ENCODE data around the gene MYCBPAP.
A peak's percentile ranks its signal among the peaks of the same experiment; 100 is the strongest.

Gene MYCBPAP

DNA sequence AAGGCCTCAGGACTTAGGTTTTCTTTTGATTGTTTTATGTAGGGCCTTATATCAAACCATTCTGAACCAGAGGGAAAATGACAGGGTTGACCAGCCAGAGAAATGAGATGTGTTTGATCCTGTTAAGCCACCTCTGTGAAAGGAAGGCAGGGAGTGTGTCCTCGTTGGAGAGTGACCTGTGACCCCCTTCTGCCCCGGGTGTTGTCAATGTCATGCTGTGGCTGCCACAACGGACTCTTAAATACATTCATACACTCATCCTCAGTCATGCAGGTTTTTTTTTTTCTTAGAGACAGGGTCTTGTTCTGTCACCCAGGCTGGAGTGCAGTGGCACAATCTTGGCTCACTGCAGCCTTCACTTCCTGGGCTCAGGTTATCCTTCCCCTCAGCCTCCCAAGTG is 6.1 kb downstream of the MYCBPAP start:
- no peak for DNase-seq (ENCODE audit: low spot score)
- ChIA-PET POLR2A (ENCODE audit: low non-redundant PET) (interaction anchor here (0.6 kb wide), 1 partner anchor 28 kb away, joined by 4 read pairs; no protein-coding TSS in a partner anchor), CTCF (no interaction called here)
- no peak overlapping the region for H3K27ac ChIP-seq
- TF ChIP-seq, protein P1, sequence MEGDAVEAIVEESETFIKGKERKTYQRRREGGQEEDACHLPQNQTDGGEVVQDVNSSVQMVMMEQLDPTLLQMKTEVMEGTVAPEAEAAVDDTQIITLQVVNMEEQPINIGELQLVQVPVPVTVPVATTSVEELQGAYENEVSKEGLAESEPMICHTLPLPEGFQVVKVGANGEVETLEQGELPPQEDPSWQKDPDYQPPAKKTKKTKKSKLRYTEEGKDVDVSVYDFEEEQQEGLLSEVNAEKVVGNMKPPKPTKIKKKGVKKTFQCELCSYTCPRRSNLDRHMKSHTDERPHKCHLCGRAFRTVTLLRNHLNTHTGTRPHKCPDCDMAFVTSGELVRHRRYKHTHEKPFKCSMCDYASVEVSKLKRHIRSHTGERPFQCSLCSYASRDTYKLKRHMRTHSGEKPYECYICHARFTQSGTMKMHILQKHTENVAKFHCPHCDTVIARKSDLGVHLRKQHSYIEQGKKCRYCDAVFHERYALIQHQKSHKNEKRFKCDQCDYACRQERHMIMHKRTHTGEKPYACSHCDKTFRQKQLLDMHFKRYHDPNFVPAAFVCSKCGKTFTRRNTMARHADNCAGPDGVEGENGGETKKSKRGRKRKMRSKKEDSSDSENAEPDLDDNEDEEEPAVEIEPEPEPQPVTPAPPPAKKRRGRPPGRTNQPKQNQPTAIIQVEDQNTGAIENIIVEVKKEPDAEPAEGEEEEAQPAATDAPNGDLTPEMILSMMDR (conservative IDR thresholded peaks at IDR 0.05; ENCODE audit: low read depth), result no peak

DNA sequence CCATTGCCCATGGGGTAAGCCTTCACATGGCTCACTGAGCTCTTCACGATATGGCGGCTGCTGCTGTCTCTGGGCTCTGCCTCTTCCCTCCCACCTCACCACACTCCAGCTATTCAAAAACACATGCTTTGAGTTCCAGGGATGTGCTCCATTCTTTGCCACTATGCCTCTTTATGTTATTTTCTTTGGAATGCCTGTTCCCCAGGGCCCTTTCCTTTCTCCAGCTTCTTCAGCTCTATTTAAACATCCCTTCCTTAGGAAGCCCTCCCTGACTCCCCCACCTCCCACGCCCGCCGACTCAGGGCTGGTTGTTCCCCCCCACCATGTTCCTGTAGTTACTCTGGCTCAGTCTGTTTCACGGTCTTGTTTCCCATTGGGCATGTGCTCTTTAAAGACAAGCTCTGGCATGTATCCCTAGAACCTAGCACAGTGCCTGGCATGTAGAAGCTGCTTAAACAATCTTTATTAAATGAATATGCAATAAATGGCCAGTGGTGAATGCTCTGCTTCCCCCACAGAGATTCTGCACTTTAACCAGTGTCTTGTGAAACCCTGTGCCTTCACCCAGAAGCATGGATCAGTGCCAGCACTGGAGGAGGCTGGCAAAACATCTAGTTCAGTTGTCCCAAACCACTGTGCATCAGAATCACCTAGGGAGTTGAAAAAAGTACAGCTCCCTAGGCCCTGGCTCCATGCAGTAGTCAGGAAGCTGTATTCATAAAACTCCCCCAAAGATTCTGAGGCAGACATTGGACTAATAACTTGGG is 6.9 kb downstream of the MYCBPAP start:
- DNase-seq (ENCODE audit: low spot score), result no peak
- POLR2A ChIA-PET (ENCODE audit: low non-redundant PET), result interaction anchor here (0.6 kb wide), 1 partner anchor 29 kb away, joined by 4 read pairs; no protein-coding TSS in a partner anchor
- TF ChIP-seq, protein P1 (conservative IDR thresholded peaks at IDR 0.05; ENCODE audit: low read depth), result no peak
- H3K27ac ChIP-seq, result peak overlapping the region; percentile 28
- CTCF ChIA-PET, result interaction anchor here (0.9 kb wide), 1 partner anchor 12 kb away, joined by 6 read pairs; no protein-coding TSS in a partner anchor

DNA sequence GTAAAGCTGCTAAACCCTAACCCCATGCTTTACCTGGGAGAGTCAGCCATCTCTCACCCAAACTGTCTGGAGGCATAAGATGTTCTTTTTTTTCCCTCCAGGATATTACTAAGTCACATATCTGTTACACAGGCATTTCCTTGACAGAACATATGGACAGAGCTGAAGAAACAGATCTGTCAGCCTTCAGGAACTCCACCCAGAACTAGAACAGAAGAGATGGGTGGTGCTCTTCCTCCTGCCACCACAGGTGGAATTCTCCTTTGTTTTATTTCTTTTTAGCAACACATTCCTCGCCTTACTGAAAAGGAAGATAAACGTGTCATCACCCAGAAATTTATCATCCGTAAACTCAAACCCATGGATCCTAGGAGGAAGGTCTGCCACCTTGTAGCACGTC is 8.8 kb downstream of the MYCBPAP start:
- no peak overlapping the region; the same call in 1 of the 2 replicates for H3K27ac ChIP-seq
- ChIA-PET POLR2A (ENCODE audit: low non-redundant PET) (no interaction called here), CTCF (interaction anchor here (0.9 kb wide), 1 partner anchor 114 kb away, joined by 5 read pairs; no protein-coding TSS in a partner anchor)
- peak; percentile 30 for DNase-seq (ENCODE audit: low spot score)
- TF ChIP-seq, protein P1 (conservative IDR thresholded peaks at IDR 0.05; ENCODE audit: low read depth), result no peak

DNA sequence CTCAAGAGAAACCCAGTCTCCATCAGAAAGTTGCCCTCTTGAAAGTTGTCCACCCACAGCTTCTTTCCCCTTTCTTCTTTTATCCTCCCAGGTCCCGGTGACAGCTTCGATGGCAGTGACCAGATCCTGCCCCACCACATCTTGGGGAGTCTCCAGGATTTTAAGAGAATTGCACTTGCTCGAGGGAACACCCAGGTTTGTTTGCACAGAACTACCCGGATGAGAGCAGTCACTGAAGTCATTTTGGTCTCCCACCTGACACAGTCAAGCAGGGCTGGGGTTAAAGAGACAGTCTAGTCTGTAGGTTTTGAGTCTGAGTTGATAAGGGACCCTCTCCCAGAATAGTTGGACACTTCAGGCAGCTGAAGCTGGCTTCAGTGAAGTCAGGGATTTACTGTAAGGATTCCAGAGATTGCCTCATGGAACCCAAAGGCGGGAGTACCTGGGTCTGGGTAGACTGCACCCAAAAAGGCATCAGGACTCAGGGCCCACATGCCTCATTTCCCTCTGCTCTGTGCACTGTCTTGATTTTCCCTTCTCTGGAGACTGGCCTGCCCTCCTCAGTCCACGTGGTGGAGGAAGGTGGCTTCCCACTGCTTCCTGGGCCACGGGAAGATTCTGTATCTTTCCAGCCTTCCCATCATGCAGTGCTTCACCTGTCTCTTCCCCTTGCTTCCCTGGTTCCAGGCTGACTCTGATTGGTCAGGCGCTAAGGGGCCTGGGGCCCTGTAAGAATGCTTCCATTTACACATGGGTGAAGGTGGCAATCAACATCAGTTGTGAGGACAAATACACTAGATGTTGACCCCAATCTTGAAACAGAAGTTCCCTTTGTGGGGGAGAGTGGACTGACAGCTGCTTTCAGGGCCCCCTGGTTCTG is 9.5 kb downstream of the MYCBPAP start:
- ChIA-PET POLR2A (ENCODE audit: low non-redundant PET) (no interaction called here), CTCF (interaction anchor here (1.2 kb wide), 2 partner anchors 17 to 38 kb away, joined by 3 to 7 read pairs; no protein-coding TSS in a partner anchor)
- no peak overlapping the region; the same call in 1 of the 2 replicates for H3K27ac ChIP-seq
- TF ChIP-seq, protein P1 (conservative IDR thresholded peaks at IDR 0.05; ENCODE audit: low read depth), result no peak
- no peak for DNase-seq (ENCODE audit: low spot score)

DNA sequence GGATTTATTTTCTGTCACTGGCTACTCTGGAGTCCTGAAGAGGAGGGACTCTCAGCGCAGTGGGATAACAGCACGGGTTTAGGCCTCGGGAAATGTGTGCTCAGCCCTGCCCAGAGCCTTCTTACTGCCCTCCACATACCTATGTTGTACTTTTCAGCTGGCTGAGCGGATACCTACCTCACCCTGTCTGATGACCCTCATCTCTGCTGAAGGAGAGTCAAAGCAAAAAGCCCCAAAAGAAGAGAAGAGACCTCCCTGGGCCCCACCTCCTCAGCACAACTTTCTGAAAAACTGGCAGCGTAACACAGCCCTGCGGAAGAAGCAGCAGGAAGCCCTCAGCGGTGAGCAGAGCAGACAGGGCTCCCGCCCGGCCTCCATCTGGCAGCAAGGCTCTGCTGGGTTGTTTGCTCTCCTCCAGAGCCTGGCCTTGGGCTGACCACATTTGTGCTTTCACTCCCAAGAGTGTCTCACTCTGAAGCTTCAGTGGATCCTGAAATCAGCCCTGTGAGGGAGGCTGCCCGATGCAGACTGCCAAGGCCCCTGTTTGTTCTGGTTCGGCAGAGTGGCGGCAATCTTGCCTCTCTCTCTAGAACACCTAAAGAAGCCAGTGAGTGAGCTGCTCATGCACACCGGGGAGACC is 10.3 kb downstream of the MYCBPAP start:
- H3K27ac ChIP-seq, result peak overlapping the region; percentile 69
- no peak for DNase-seq (ENCODE audit: low spot score)
- TF ChIP-seq, protein P1 (conservative IDR thresholded peaks at IDR 0.05; ENCODE audit: low read depth), result no peak
- CTCF ChIA-PET, result interaction anchor here (0.6 to 1.2 kb wide), 4 partner anchors 17 to 67 kb away, joined by 3 to 7 read pairs (median 4); partner anchors contain the start of gene SPATA20
- POLR2A ChIA-PET (ENCODE audit: low non-redundant PET), result no interaction called here
